Measurements from ENCODE around the gene EVA1A. TPM values are rescaled to one million over a fixed set of nuclear protein-coding genes. Genes with fewer than 3 reads are reported as not detected.

The EVA1A gene
- total and polyA plus RNA-seq, 2 experiments from 2014 or later, result 4.6 to 7.9 TPM

DNA sequence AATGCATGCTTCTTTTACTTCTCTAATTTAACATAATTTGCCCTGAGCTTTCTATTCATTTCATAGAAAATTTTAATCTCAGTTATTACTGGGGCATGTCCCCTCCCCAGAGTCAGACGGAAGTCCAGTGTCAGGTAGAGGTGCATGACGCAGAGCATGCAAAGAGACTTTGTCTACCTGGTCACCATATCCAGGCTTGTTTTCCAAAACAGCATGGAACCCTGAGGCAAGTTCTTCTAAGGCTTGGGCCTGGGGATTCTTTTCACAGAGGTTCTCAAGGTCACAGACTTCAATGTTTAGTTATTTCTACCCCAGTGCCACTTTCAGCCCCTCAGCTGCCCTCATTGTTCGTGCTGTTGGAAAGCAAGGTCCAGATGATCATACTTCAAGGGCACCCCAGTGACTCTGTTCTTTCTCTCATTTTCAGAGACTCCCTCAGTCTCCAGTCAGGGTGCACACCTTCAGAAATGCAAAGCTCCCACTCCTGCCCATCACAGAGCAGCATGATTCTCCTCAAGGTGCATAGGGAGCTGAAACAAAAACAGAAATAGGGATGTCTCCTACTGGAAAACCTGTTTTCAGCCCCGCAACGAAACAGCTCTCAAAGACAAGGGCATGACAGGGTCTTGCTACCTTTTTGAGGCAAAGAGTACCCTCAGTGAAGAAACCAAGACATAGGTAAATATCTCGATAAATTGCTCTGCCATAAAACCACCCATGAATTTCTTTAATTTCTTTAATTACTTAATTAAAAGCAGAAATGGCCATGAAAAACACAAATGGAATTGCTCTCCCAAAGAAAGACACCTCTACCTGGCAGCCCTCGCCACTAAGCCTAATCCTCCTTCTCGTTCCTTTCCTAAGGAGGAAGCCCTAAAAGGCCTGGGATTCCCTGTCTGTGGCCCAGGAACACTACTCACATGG lies 9.5 kb upstream of the EVA1A start:
- Histone ChIP-seq H3K27ac (ENCODE audit: low read depth) (no peak overlapping the region), H3K4me2 (no peak overlapping the region), H2AFZ (peak overlapping the region; percentile 74), H4K20me1 (replicated peaks; ENCODE audit: insufficient read depth) (no peaks in the 10 kb centered on the region), H3K27me3 (ENCODE audit: insufficient read depth) (no peaks in the 10 kb centered on the region), H3K36me3 (ENCODE audit: insufficient read depth) (no peaks in the 10 kb centered on the region), H3K4me3 (no peak overlapping the region), H3F3A (replicated peaks; ENCODE audit: low read depth) (no peaks in the 10 kb centered on the region), H3K4me1 (ENCODE audit: insufficient read depth) (no peaks in the 10 kb centered on the region; the same call in 1 of the 2 replicates), H3K79me2 (replicated peaks; ENCODE audit: insufficient read depth) (no peaks in the 10 kb centered on the region), H3K9me2 (ENCODE audit: insufficient read depth) (no peaks in the 10 kb centered on the region)
- no peaks in the 10 kb centered on the region for H3K36me3 Mint-ChIP-seq (ENCODE audit: low read depth)
- no peak overlapping the region for H3K27ac Mint-ChIP-seq
- no peak for TF ChIP-seq ZNF331 (CRISPR knock-in tag; IDR thresholded peaks at IDR 0.05; ENCODE audit: low read depth)
- TF ChIP-seq EZH2phosphoT487 (IDR thresholded peaks at IDR 0.05; ENCODE audit: unreplicated experiment), result no peak
- no peak for TF ChIP-seq ZNF114 (CRISPR knock-in tag; IDR thresholded peaks at IDR 0.05)
- TF ChIP-seq, protein P1, sequence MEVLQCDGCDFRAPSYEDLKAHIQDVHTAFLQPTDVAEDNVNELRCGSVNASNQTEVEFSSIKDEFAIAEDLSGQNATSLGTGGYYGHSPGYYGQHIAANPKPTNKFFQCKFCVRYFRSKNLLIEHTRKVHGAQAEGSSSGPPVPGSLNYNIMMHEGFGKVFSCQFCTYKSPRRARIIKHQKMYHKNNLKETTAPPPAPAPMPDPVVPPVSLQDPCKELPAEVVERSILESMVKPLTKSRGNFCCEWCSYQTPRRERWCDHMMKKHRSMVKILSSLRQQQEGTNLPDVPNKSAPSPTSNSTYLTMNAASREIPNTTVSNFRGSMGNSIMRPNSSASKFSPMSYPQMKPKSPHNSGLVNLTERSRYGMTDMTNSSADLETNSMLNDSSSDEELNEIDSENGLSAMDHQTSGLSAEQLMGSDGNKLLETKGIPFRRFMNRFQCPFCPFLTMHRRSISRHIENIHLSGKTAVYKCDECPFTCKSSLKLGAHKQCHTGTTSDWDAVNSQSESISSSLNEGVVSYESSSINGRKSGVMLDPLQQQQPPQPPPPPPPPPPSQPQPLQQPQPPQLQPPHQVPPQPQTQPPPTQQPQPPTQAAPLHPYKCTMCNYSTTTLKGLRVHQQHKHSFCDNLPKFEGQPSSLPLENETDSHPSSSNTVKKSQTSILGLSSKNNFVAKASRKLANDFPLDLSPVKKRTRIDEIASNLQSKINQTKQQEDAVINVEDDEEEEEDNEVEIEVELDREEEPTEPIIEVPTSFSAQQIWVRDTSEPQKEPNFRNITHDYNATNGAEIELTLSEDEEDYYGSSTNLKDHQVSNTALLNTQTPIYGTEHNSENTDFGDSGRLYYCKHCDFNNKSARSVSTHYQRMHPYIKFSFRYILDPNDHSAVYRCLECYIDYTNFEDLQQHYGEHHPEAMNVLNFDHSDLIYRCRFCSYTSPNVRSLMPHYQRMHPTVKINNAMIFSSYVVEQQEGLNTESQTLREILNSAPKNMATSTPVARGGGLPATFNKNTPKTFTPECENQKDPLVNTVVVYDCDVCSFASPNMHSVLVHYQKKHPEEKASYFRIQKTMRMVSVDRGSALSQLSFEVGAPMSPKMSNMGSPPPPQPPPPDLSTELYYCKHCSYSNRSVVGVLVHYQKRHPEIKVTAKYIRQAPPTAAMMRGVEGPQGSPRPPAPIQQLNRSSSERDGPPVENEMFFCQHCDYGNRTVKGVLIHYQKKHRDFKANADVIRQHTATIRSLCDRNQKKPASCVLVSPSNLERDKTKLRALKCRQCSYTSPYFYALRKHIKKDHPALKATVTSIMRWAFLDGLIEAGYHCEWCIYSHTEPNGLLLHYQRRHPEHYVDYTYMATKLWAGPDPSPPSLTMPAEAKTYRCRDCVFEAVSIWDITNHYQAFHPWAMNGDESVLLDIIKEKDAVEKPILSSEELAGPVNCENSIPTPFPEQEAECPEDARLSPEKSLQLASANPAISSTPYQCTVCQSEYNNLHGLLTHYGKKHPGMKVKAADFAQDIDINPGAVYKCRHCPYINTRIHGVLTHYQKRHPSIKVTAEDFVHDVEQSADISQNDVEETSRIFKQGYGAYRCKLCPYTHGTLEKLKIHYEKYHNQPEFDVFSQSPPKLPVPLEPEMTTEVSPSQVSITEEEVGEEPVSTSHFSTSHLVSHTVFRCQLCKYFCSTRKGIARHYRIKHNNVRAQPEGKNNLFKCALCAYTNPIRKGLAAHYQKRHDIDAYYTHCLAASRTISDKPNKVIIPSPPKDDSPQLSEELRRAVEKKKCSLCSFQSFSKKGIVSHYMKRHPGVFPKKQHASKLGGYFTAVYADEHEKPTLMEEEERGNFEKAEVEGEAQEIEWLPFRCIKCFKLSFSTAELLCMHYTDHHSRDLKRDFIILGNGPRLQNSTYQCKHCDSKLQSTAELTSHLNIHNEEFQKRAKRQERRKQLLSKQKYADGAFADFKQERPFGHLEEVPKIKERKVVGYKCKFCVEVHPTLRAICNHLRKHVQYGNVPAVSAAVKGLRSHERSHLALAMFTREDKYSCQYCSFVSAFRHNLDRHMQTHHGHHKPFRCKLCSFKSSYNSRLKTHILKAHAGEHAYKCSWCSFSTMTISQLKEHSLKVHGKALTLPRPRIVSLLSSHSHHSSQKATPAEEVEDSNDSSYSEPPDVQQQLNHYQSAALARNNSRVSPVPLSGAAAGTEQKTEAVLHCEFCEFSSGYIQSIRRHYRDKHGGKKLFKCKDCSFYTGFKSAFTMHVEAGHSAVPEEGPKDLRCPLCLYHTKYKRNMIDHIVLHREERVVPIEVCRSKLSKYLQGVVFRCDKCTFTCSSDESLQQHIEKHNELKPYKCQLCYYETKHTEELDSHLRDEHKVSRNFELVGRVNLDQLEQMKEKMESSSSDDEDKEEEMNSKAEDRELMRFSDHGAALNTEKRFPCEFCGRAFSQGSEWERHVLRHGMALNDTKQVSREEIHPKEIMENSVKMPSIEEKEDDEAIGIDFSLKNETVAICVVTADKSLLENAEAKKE (CRISPR knock-in tag; IDR thresholded peaks at IDR 0.05), result no peak
- no peak for TF ChIP-seq EZH2 (IDR thresholded peaks at IDR 0.05; ENCODE audit: low read depth, unreplicated experiment)
- no peak for TF ChIP-seq STAT1 (IDR thresholded peaks at IDR 0.05; ENCODE audit: unreplicated experiment)
- TF ChIP-seq, protein P2, sequence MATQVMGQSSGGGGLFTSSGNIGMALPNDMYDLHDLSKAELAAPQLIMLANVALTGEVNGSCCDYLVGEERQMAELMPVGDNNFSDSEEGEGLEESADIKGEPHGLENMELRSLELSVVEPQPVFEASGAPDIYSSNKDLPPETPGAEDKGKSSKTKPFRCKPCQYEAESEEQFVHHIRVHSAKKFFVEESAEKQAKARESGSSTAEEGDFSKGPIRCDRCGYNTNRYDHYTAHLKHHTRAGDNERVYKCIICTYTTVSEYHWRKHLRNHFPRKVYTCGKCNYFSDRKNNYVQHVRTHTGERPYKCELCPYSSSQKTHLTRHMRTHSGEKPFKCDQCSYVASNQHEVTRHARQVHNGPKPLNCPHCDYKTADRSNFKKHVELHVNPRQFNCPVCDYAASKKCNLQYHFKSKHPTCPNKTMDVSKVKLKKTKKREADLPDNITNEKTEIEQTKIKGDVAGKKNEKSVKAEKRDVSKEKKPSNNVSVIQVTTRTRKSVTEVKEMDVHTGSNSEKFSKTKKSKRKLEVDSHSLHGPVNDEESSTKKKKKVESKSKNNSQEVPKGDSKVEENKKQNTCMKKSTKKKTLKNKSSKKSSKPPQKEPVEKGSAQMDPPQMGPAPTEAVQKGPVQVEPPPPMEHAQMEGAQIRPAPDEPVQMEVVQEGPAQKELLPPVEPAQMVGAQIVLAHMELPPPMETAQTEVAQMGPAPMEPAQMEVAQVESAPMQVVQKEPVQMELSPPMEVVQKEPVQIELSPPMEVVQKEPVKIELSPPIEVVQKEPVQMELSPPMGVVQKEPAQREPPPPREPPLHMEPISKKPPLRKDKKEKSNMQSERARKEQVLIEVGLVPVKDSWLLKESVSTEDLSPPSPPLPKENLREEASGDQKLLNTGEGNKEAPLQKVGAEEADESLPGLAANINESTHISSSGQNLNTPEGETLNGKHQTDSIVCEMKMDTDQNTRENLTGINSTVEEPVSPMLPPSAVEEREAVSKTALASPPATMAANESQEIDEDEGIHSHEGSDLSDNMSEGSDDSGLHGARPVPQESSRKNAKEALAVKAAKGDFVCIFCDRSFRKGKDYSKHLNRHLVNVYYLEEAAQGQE (IDR thresholded peaks at IDR 0.05; ENCODE audit: unreplicated experiment), result no peak
- TF ChIP-seq, protein P3, sequence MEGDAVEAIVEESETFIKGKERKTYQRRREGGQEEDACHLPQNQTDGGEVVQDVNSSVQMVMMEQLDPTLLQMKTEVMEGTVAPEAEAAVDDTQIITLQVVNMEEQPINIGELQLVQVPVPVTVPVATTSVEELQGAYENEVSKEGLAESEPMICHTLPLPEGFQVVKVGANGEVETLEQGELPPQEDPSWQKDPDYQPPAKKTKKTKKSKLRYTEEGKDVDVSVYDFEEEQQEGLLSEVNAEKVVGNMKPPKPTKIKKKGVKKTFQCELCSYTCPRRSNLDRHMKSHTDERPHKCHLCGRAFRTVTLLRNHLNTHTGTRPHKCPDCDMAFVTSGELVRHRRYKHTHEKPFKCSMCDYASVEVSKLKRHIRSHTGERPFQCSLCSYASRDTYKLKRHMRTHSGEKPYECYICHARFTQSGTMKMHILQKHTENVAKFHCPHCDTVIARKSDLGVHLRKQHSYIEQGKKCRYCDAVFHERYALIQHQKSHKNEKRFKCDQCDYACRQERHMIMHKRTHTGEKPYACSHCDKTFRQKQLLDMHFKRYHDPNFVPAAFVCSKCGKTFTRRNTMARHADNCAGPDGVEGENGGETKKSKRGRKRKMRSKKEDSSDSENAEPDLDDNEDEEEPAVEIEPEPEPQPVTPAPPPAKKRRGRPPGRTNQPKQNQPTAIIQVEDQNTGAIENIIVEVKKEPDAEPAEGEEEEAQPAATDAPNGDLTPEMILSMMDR (conservative IDR thresholded peaks at IDR 0.05; ENCODE audit: low read depth in 2 of 2), result no peak
- no peak for TF ChIP-seq CREB1 (CRISPR knock-in tag; IDR thresholded peaks at IDR 0.05; ENCODE audit: low read depth)
- TF ChIP-seq NANOG (IDR thresholded peaks at IDR 0.05; ENCODE audit: borderline replicate concordance), result no peak
- H3K4me3 Mint-ChIP-seq, result no peak overlapping the region
- H3K27me3 Mint-ChIP-seq (ENCODE audit: insufficient read depth, low read depth, poor library complexity), result no peaks in the 10 kb centered on the region
- DNase-seq (ENCODE audit: low spot score) (no peak), ATAC-seq (peak; percentile 39; the same call in 2 of the 3 replicates)
- H3K4me1 Mint-ChIP-seq, result peaks cover 5% of the 10 kb centered on the region
- no peaks in the 10 kb centered on the region for H3K9me3 Mint-ChIP-seq
